HG03342 (cell line): ENCODE measurements around the gene KCNAB2.

Experiments
- ATAC-seq: cut with Tn5 transposase; IDR thresholded peaks from one replicate; pipeline ENCODE4 v1.9.1; 2021; ENCODE audit warnings: mild to moderate bottlenecking, moderate library complexity; ENCODE audit not compliant: unreplicated experiment

Gene KCNAB2

DNA sequence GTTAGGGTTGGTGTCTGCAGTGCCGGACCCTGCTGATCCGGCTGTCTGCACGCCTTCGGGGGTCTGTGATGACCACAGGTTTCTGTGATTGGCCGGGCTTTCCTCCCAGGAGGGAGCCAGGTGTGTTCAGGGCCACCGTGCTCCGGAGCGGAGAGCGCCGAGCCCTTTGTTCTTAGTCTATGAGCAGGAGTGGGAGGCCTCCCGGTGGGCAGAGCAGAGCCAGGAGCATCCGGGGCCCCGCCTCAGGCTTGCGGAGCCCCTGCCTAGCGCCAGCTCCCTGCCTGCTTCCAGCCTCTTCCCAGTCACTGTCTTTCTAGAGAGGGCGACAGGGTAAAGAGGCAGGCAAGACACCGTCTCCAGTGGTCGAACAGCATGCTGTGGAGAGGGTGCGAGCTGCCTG is 31.8 kb downstream of the KCNAB2 start:
- no peak for ATAC-seq

DNA sequence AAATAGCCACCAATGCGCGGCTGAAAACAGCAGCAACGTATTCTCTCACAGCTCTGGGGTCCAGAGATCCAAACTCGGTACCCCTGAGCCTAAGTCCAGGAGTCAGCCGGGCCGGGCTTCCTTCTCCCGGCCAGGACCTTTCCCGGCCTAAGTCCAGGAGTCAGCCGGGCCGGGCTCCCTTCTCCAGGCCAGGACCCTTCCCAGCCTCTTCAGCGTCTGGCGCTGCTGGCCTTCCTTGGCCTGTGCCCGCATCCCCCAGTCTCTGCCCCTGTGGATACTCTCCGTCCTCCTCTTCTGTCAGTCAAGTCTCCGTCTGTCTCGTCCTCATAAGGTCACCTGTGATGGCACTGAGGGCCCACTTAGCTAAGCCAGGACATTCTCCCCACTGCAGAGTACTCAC is 32.2 kb downstream of the KCNAB2 start:
- ATAC-seq = no peak

DNA sequence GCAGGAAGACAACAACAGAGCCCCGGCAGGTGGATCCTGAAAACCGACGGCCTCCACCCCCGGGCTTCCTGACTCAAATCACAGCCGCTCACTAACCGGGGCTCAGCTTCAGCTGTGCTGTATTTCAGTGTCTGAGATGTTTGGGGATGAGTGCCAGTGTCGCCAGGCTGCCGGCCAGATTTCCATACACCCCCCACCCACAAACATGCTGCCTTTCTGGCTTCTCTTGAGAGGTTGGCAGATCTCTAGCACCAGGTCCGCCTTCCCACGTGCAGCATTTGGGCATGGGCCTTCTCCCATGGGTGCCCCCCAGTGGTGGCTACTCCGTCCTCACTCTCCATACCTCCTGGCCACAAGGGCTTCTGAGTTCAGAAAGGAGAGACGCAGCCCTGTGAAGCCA is 34.8 kb downstream of the KCNAB2 start:
- ATAC-seq = no peak

GRCh38 chr1:6081901-6082300 is 36.2 kb downstream of the KCNAB2 start:
- no peak for ATAC-seq

DNA sequence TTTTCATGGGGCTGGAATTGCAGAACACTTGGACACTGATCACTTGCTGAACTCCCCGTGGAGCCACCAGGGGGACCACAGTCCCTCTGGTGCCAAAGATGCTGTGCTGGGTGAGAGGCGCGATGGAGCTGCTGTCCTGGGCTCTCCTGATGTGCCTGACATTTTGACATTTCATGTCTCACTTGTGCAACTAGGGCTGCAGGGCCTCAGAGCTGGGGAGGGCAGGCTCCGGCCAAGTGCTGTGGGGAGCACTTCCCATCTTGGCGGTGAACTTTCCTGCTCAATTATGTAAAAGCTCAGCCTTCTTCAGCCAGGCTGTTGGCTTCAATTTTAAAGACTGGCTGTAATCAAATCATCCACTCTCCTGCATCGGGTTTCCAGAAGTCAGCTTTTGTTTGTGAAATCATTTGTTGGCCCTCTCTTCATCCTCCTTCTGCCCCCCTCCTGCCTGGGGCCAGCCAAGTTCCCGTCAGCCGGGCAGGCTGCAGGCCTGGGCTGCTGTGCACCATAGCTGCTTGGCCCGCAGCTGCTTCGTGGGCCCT is 36.8 kb downstream of the KCNAB2 start:
- no peak for ATAC-seq

- ATAC-seq = no peak
These were observed 37.7 kb downstream of the KCNAB2 start for GRCh38 chr1:6083385-6083784.

DNA sequence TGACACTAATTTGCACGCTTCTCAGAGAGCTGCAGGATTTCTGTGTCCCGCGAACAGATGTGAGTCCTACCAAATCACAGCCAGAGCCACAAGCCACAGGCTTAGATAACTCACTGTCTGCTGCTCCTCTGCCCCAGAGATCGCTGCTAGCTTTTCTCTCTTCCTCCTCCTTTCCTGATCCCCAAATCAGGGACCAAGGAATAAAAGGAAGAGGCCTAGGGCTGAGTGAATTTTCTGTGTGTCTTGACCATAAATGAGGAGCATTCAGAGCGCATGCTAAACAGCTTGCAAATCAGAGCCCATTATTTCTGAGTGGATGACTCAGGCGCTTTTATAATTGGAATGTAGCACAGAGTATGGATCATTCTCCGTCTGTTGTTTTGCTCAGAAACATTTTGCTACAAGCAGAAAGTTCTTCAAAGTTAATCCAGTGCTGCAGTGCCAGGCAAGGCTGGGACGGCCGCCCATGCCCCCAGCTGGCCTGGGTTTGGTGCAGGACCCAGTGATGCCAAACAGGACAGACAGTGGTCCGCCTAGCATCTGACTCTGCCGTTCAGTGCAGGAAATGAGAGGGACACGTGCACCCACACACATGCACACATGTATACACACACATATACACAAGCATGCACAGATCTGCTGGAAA is 38.2 kb downstream of the KCNAB2 start:
- no peak for ATAC-seq

- no peak for ATAC-seq
These were observed 39.2 kb downstream of the KCNAB2 start for GRCh38 chr1:6084781-6085495.

GRCh38 chr1:6085666-6086065 is 40.0 kb downstream of the KCNAB2 start:
- no peak for ATAC-seq

DNA sequence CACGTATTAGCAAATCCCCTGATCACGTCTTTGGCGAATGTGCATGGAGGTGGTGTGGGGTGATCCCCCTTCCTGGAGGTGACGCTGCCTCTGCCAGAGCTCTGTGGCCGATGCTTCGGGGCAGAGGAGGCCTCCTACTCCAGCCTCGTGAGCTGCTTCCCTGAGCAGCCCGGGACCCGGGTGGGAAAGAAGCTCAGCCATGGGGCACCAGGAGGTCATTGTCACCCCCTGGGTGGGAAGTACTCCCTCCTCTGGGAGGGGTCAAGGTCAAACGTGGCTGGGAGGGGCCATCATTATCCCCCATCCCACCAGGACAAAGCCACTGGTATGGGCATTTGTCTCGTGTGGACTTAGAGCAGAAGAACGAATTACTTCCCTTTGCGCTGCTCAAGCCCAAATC is 40.7 kb downstream of the KCNAB2 start:
- ATAC-seq = no peak

- no peak for ATAC-seq
These were observed 41.2 kb downstream of the KCNAB2 start for GRCh38 chr1:6086762-6087376.

- no peak for ATAC-seq
These were observed 41.7 kb downstream of the KCNAB2 start for GRCh38 chr1:6087377-6087772.

DNA sequence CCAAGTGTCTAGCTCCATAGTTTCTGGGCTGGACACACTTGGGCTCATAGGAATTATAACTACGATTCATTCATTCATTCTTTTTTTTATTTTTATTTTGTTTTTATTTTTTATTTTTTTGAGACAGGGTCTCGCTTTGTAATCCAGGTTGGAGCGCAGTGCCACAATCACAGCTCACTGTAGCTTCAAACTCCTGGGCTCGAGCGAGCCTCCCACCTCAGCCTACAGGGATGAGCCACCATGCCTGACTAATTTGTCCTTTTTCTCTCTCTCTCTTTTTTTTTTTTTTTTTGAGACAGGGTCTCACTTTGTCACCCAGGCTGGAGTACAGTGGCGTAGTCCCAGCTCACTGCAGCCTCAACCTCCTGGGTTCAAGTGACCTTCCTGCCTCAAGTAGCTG is 42.3 kb downstream of the KCNAB2 start:
- no peak for ATAC-seq

GRCh38 chr1:6088956-6089355 is 43.3 kb downstream of the KCNAB2 start:
- no peak for ATAC-seq

DNA sequence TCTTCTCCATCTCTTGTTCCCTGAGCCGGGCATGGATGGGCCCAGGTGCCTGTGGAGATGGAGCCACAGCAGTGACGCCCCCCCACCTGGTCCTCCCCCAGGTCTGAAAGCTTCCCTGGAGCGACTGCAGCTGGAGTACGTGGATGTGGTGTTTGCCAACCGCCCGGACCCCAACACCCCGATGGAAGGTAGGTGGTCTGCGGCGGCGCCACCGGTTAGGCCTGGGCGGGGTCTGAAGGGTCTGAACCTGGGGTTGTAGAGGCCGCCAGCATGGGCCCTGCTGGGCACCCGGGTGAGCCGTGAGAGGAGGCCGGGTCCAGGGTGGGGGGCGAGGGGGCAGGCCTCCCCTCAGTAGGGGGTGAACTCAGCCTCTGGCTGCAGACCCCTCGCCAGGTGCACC is 44.6 kb downstream of the KCNAB2 start:
- no peak for ATAC-seq

- ATAC-seq = no peak
These were observed 45.5 kb downstream of the KCNAB2 start for GRCh38 chr1:6090996-6091822.

DNA sequence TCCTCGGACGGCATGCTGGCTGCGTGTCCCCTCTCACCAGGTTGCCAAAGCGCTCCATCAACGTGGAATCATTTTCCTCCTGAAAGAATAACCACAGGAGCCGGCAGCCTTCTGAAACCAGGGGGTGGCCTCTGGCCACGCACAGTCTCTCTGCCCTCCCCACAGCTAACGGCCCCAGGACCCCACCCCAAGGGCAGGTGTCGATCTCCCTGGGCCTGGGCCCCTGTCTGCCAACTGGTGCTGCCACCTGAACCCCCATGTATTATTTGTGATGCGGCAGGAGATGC is 46.1 kb downstream of the KCNAB2 start:
- ATAC-seq = no peak

DNA sequence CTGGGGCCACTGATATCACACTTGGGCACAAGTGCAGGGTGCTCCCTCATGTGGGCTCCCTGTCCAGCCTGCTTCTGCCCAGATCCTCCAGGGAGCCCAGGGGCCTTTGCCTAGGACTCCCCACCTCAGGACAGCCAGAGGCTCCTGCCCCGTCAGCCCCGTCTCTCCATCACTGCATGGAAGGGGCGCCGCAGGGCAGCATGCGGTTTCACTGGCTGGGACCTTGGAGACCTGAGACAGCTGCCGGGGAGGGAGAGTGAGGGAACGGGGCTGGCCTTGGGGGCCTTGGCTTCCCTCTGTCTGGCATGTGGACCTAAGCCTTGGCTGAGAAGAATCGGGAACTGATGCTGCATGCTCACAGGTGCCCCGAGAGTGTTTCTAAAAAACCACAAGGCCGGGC is 46.5 kb downstream of the KCNAB2 start:
- ATAC-seq = no peak

DNA sequence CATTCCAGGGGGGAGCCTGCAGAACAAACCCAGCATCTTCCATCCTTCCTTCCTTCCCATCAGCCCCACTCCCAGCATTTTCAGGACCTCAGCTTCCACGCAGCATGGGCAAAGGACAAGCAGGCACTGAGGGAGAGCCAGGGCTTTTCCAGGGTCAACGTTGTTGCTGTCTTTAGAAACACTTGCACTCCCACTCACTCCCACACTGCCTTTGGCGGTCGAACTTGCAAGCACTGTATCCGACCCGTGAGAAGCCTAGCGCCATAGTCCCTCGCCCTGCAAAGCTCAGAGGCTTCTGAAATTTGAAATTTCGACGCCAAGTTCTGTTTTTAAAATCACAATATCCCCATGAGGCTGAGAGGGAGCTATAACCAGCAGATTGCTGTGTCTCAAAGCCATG is 47.4 kb downstream of the KCNAB2 start:
- no peak for ATAC-seq

GRCh38 chr1:6093611-6094010 is 47.9 kb downstream of the KCNAB2 start:
- no peak for ATAC-seq

DNA sequence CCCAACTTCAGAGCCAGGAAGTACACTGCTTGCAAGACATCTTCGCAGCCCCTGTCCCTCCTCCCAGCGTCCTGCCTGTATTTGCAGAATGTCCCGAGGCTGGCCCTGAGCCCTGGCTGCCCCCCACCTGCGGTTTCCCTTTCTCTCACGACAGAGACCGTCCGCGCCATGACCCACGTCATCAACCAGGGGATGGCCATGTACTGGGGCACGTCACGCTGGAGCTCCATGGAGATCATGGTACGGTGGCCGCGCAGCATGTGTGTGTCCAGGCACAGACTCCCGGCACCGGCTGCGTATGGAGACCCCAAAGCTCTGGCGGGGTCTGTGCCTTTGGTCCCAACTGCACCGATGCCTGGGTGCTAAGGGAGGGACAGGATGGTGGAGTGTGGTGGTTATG is 48.6 kb downstream of the KCNAB2 start:
- ATAC-seq = no peak
